ENCODE results near the gene MACROD2.

DNA sequence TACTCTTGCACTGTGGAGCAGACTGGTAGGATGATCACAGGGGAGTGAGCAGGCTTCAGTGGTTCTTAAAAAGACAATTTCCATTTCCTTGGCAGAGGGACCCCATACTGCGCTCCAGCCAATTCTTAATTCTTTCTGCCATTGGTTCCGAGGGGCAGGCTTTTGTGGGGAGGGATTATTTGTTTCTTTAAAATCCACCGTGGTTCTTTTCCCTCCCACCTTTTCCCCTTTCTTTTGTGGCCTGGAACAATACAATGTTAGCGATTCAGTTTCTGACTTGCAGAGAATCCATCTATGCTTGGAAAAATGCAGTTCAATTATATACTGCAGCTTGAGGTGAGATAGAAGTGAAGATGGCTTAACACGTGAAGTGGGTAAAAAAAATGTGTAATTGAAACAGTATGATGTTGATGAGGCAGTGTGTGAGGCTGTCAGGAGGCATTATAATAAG is 721.1 kb downstream of the MACROD2 start:
- TF ChIP-seq, protein P1, sequence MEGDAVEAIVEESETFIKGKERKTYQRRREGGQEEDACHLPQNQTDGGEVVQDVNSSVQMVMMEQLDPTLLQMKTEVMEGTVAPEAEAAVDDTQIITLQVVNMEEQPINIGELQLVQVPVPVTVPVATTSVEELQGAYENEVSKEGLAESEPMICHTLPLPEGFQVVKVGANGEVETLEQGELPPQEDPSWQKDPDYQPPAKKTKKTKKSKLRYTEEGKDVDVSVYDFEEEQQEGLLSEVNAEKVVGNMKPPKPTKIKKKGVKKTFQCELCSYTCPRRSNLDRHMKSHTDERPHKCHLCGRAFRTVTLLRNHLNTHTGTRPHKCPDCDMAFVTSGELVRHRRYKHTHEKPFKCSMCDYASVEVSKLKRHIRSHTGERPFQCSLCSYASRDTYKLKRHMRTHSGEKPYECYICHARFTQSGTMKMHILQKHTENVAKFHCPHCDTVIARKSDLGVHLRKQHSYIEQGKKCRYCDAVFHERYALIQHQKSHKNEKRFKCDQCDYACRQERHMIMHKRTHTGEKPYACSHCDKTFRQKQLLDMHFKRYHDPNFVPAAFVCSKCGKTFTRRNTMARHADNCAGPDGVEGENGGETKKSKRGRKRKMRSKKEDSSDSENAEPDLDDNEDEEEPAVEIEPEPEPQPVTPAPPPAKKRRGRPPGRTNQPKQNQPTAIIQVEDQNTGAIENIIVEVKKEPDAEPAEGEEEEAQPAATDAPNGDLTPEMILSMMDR (IDR thresholded peaks at IDR 0.05; ENCODE audit: insufficient read depth, low read depth, low read length) = no peak
- no peak for TF ChIP-seq EZH2 (IDR thresholded peaks at IDR 0.05; ENCODE audit: insufficient read depth, low read length)
